GM21447 (cell line): Measurements from ENCODE around the gene GK.
A peak's percentile ranks its signal among the peaks of the same experiment; 100 is the strongest.
"Not testable (repeated sequence)": the region's sequence is repeated elsewhere in the genome, so short reads cannot be mapped to it uniquely, and the experiment has no call there.

Experiments used
- ATAC-seq: cut with Tn5 transposase; IDR thresholded peaks from one replicate; pipeline ENCODE4 v1.9.1; 2021; ENCODE audit not compliant: unreplicated experiment

The GK gene

GRCh38 chrX:30693999-30694650, 40.9 kb downstream of the GK start:
- ATAC-seq: no peak

- no peak for ATAC-seq
Observed at GRCh38 chrX:30702736-30703135, 49.5 kb downstream of the GK start.

GRCh38 chrX:30706216-30706775, 53.1 kb downstream of the GK start:
- no peak for ATAC-seq

GRCh38 chrX:30712214-30712613, 59.0 kb downstream of the GK start:
- ATAC-seq: no peak

GRCh38 chrX:30713061-30713525, 59.9 kb downstream of the GK start:
- ATAC-seq: peak; percentile 99

GRCh38 chrX:30714138-30714537, 60.9 kb downstream of the GK start:
- no peak for ATAC-seq

GRCh38 chrX:30715976-30716375, 62.8 kb downstream of the GK start:
- no peak for ATAC-seq

- no peak for ATAC-seq
Observed at GRCh38 chrX:30733852-30734660, 80.8 kb downstream of the GK start.

- no peak for ATAC-seq
Observed at GRCh38 chrX:30734782-30735181, 81.6 kb downstream of the GK start.

GRCh38 chrX:30735839-30736238, 82.6 kb downstream of the GK start:
- ATAC-seq: no peak

- no peak for ATAC-seq
Observed at GRCh38 chrX:30741545-30741944, 88.3 kb downstream of the GK start.

- no peak for ATAC-seq
Observed at GRCh38 chrX:30748342-30748960, 95.2 kb downstream of the GK start.

GRCh38 chrX:30751497-30751896, 98.3 kb downstream of the GK start:
- ATAC-seq: no peak

- no peak for ATAC-seq
Observed at GRCh38 chrX:30762755-30763154, 109.5 kb downstream of the GK start.

- not testable (repeated sequence) for ATAC-seq
Observed at GRCh38 chrX:30773764-30774163, 120.5 kb downstream of the GK start.

- no peak for ATAC-seq
Observed at GRCh38 chrX:30777575-30777974, 124.4 kb downstream of the GK start.

- ATAC-seq: no peak
Observed at GRCh38 chrX:30779453-30780030, 126.3 kb downstream of the GK start.
